LNCaP clone FGC (cell line): ENCODE data around the gene NT5C2.
"Not testable (repeated sequence)": the region's sequence is repeated elsewhere in the genome, so short reads cannot be mapped to it uniquely, and the experiment has no call there.

Experiments used
- DNase-seq: peaks from one replicate; pipeline ENCODE4 v3.0.0-alpha.2; 2011; ENCODE audit warnings: low read depth
- H3K4me3 ChIP-seq: 2 replicates; pipeline ENCODE4 v1.5.1; 2011; ENCODE audit warnings: mild to moderate bottlenecking, low read depth, low read length, control low read depth
- CTCF ChIP-seq: IDR thresholded peaks from 2 replicates; pipeline ENCODE4 v1.5.1; 2012; ENCODE audit warnings: mild to moderate bottlenecking; ENCODE audit not compliant: control insufficient read depth, insufficient read depth; ENCODE audit errors: extremely low read depth

The NT5C2 gene

GRCh38 chr10:103188853-103189252, 4.2 kb downstream of the NT5C2 start:
- H3K4me3 ChIP-seq: no peak overlapping the region
- no peak for TF ChIP-seq CTCF
- no peak for DNase-seq

- DNase-seq: no peak
- H3K4me3 ChIP-seq: no peak overlapping the region
- no peak for TF ChIP-seq CTCF
Measured at GRCh38 chr10:103186128-103186527, 6.9 kb downstream of the NT5C2 start.

- no peak overlapping the region for H3K4me3 ChIP-seq
- no peak for TF ChIP-seq CTCF
- DNase-seq: no peak
Measured at GRCh38 chr10:103184615-103185014, 8.5 kb downstream of the NT5C2 start.

- not testable (repeated sequence) for DNase-seq, H3K4me3 ChIP-seq
Measured at GRCh38 chr10:103183991-103184451, 9.1 kb downstream of the NT5C2 start.

GRCh38 chr10:103181244-103181643, 11.8 kb downstream of the NT5C2 start:
- H3K4me3 ChIP-seq: no peak overlapping the region
- DNase-seq: no peak
- TF ChIP-seq CTCF: no peak

GRCh38 chr10:103180491-103180890, 12.6 kb downstream of the NT5C2 start:
- no peak for DNase-seq
- no peak for TF ChIP-seq CTCF
- H3K4me3 ChIP-seq: no peak overlapping the region

GRCh38 chr10:103177123-103177522, 15.9 kb downstream of the NT5C2 start:
- DNase-seq: no peak
- TF ChIP-seq CTCF: no peak
- no peak overlapping the region for H3K4me3 ChIP-seq
